ENCODE results near the gene TSPAN7.

DNA sequence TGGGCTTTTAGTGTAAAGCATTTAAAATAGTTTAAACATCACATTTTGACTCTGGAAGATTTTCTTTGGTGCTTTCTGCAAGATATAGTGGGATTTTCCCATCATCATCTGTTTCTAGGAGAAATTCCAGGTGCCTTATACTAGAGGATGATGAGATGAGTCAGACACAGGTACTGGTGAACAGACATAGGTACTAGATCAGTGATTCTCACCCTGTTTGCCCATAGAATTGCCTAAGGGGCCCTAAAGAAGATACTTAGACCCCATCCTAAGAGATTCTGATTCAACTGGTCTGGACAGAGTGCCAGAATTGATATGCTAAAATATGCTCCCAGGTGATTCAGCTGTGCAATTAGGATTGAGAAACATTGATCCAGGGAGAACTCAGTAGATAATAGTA, 9.7 kb downstream of the TSPAN7 start:
- TF ChIP-seq, protein P1, sequence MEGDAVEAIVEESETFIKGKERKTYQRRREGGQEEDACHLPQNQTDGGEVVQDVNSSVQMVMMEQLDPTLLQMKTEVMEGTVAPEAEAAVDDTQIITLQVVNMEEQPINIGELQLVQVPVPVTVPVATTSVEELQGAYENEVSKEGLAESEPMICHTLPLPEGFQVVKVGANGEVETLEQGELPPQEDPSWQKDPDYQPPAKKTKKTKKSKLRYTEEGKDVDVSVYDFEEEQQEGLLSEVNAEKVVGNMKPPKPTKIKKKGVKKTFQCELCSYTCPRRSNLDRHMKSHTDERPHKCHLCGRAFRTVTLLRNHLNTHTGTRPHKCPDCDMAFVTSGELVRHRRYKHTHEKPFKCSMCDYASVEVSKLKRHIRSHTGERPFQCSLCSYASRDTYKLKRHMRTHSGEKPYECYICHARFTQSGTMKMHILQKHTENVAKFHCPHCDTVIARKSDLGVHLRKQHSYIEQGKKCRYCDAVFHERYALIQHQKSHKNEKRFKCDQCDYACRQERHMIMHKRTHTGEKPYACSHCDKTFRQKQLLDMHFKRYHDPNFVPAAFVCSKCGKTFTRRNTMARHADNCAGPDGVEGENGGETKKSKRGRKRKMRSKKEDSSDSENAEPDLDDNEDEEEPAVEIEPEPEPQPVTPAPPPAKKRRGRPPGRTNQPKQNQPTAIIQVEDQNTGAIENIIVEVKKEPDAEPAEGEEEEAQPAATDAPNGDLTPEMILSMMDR (IDR thresholded peaks at IDR 0.05; ENCODE audit: insufficient read depth, low read length) = no peak
- TF ChIP-seq REST (IDR thresholded peaks at IDR 0.05; ENCODE audit: insufficient replicate concordance, low read depth) = no peak
- no peak for TF ChIP-seq POLR2AphosphoS5 (IDR thresholded peaks at IDR 0.05; ENCODE audit: low read depth)
- no peak for TF ChIP-seq GABPA (IDR thresholded peaks at IDR 0.05; ENCODE audit: low read depth)
